ENCODE measurements around the gene FLNA. TPM values are rescaled to one million over a fixed set of nuclear protein-coding genes. Genes with fewer than 3 reads are reported as not detected.

Gene FLNA
- total and polyA plus RNA-seq, 2 experiments from 2014 or later: 396 to 468 TPM

- Histone ChIP-seq H3K79me2 (peaks cover 28% of the 10 kb centered on the region), H2AFZ (no peak overlapping the region)
- peak; percentile 89 for DNase-seq (ENCODE audit: low spot score)
These were observed 4.8 kb downstream of the FLNA start for GRCh38 chrX:154369449-154370299.

GRCh38 chrX:154368630-154369448, 5.6 kb downstream of the FLNA start:
- H3K4me3 ChIP-seq: peak overlapping the region; percentile 55
- H3K79me2 ChIP-seq: peaks cover 28% of the 10 kb centered on the region
- peak; percentile 87 for DNase-seq (ENCODE audit: low spot score)
- H3K9me3 ChIP-seq (ENCODE audit: low read depth): no peaks in the 10 kb centered on the region
- peak overlapping the region; percentile 85 for H3K4me2 ChIP-seq
- H4K20me1 ChIP-seq (ENCODE audit: insufficient read depth, poor library complexity, severe bottlenecking): peaks cover 11% of the 10 kb centered on the region
- H3K27me3 ChIP-seq: no peaks in the 10 kb centered on the region
- no peaks in the 10 kb centered on the region for H3K36me3 ChIP-seq (replicated peaks; ENCODE audit: insufficient read depth, low read depth)
- H3K4me1 ChIP-seq (ENCODE audit: insufficient read depth): peaks cover 12% of the 10 kb centered on the region
- no peak overlapping the region for H2AFZ ChIP-seq
- peak overlapping the region; percentile 100 for H3K27ac ChIP-seq
- WGBS (ENCODE audit: low lambda C conversion rate, missing lambda C conversion rate): 49% methylated on average over 10 of the region's 16 CpGs
- no peak for TF ChIP-seq EZH2 (IDR thresholded peaks at IDR 0.05; ENCODE audit: borderline replicate concordance)
- no peak for TF ChIP-seq CTCF (IDR thresholded peaks at IDR 0.05; ENCODE audit: poor library complexity)
- no peak for TF ChIP-seq EZH2phosphoT487 (IDR thresholded peaks at IDR 0.05; ENCODE audit: low read depth, severe bottlenecking, unreplicated experiment)
- no peaks in the 10 kb centered on the region for H3K9me2 ChIP-seq (replicated peaks; ENCODE audit: insufficient read depth)

More at GRCh38 chrX:154369449-154370299, 4.8 kb downstream of the FLNA start:
- H3K4me3 ChIP-seq: peak overlapping the region; percentile 49
- H3K4me2 ChIP-seq: peak overlapping the region; percentile 85
- H4K20me1 ChIP-seq (ENCODE audit: insufficient read depth, poor library complexity, severe bottlenecking): peaks cover 11% of the 10 kb centered on the region
- H3K9me3 ChIP-seq (ENCODE audit: low read depth): no peaks in the 10 kb centered on the region
- H3K36me3 ChIP-seq (replicated peaks; ENCODE audit: insufficient read depth, low read depth): no peaks in the 10 kb centered on the region
- H3K27me3 ChIP-seq: no peaks in the 10 kb centered on the region
- H3K4me1 ChIP-seq (ENCODE audit: insufficient read depth): peaks cover 15% of the 10 kb centered on the region
- 38% methylated on average over 13 of the region's 13 CpGs for WGBS (ENCODE audit: low lambda C conversion rate, missing lambda C conversion rate)
- H3K9me2 ChIP-seq (replicated peaks; ENCODE audit: insufficient read depth): no peaks in the 10 kb centered on the region
- TF ChIP-seq EZH2 (IDR thresholded peaks at IDR 0.05; ENCODE audit: borderline replicate concordance) (no peak), CTCF (IDR thresholded peaks at IDR 0.05; ENCODE audit: poor library complexity) (no peak), EZH2phosphoT487 (IDR thresholded peaks at IDR 0.05; ENCODE audit: low read depth, severe bottlenecking, unreplicated experiment) (no peak)
- H3K27ac ChIP-seq: peak overlapping the region; percentile 100

GRCh38 chrX:154367474-154368308, 6.7 kb downstream of the FLNA start:
- TF ChIP-seq CTCF (IDR thresholded peaks at IDR 0.05; ENCODE audit: poor library complexity) (no peak), EZH2 (IDR thresholded peaks at IDR 0.05; ENCODE audit: borderline replicate concordance) (no peak)
- H3K27ac ChIP-seq: peak overlapping the region; percentile 100
- peak overlapping the region; percentile 85 for H3K4me2 ChIP-seq
- H3K4me3 ChIP-seq: no peak overlapping the region
- WGBS (ENCODE audit: low lambda C conversion rate, missing lambda C conversion rate): 88% methylated on average over 30 of the region's 31 CpGs
- DNase-seq (ENCODE audit: low spot score): no peak
- no peaks in the 10 kb centered on the region for H3K9me3 ChIP-seq (ENCODE audit: low read depth)
- peaks cover 32% of the 10 kb centered on the region for H3K79me2 ChIP-seq
- H3K27me3 ChIP-seq: no peaks in the 10 kb centered on the region
- no peaks in the 10 kb centered on the region for H3K9me2 ChIP-seq (replicated peaks; ENCODE audit: insufficient read depth)
- peaks cover 11% of the 10 kb centered on the region for H4K20me1 ChIP-seq (ENCODE audit: insufficient read depth, poor library complexity, severe bottlenecking)
- peaks cover 8% of the 10 kb centered on the region for H3K4me1 ChIP-seq (ENCODE audit: insufficient read depth)
- H3K36me3 ChIP-seq (replicated peaks; ENCODE audit: insufficient read depth, low read depth): no peaks in the 10 kb centered on the region
- no peak overlapping the region for H2AFZ ChIP-seq

Measured in hepatocyte (in vitro differentiated cells).